WERI-Rb-1 (cell line): ENCODE data around the gene LRRC61.

Experiments used
- DNase-seq: peaks from one replicate; pipeline ENCODE4 v3.0.0-alpha.2; 2020
- H3K27ac ChIP-seq: fragments of 250-450 bp; sonication (Bioruptor Pico); 2 replicates; pipeline ENCODE4 v1.5.1; 2020; ENCODE audit warnings: mild to moderate bottlenecking, moderate library complexity
- H3K27me3 ChIP-seq: fragments of 250-450 bp; sonication (Bioruptor Pico); 2 replicates; pipeline ENCODE4 v1.5.1; 2021; ENCODE audit warnings: mild to moderate bottlenecking, low read depth, moderate library complexity; ENCODE audit not compliant: insufficient read depth, severe bottlenecking
- H3K36me3 ChIP-seq: fragments of 250-450 bp; sonication (Bioruptor Pico); 2 replicates; pipeline ENCODE4 v1.5.1; 2020; ENCODE audit warnings: mild to moderate bottlenecking, moderate library complexity
- H3K4me3 ChIP-seq: 2 replicates; pipeline ENCODE4 v1.5.1; 2011; ENCODE audit warnings: low read depth, mild to moderate bottlenecking, control low read depth, low read length
- H3K9me3 ChIP-seq: fragments of 250-450 bp; sonication (Bioruptor Pico); 2 replicates; pipeline ENCODE4 v1.5.1; 2021; ENCODE audit warnings: mild to moderate bottlenecking, moderate library complexity; ENCODE audit not compliant: severe bottlenecking
- TF ChIP-seq, protein P1 (sequence below): IDR thresholded peaks from 2 replicates; pipeline ENCODE4 v1.5.1; 2011; ENCODE audit warnings: low read depth, mild to moderate bottlenecking, control low read depth, inconsistent platforms, low read length

LRRC61 gene

GRCh38 chr7:150334108-150334507, 11.0 kb downstream of the LRRC61 start:
- H3K27ac ChIP-seq, result no peak overlapping the region
- peaks cover 46% of the 10 kb centered on the region for H3K36me3 ChIP-seq
- no peaks in the 10 kb centered on the region for H3K27me3 ChIP-seq

GRCh38 chr7:150335108-150335773, 12.1 kb downstream of the LRRC61 start:
- H3K4me3 ChIP-seq, result no peak overlapping the region
- TF ChIP-seq, protein P1, sequence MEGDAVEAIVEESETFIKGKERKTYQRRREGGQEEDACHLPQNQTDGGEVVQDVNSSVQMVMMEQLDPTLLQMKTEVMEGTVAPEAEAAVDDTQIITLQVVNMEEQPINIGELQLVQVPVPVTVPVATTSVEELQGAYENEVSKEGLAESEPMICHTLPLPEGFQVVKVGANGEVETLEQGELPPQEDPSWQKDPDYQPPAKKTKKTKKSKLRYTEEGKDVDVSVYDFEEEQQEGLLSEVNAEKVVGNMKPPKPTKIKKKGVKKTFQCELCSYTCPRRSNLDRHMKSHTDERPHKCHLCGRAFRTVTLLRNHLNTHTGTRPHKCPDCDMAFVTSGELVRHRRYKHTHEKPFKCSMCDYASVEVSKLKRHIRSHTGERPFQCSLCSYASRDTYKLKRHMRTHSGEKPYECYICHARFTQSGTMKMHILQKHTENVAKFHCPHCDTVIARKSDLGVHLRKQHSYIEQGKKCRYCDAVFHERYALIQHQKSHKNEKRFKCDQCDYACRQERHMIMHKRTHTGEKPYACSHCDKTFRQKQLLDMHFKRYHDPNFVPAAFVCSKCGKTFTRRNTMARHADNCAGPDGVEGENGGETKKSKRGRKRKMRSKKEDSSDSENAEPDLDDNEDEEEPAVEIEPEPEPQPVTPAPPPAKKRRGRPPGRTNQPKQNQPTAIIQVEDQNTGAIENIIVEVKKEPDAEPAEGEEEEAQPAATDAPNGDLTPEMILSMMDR, result no peak
- H3K36me3 ChIP-seq, result peaks cover 34% of the 10 kb centered on the region
- no peaks in the 10 kb centered on the region for H3K27me3 ChIP-seq
- H3K27ac ChIP-seq, result no peak overlapping the region
- no peaks in the 10 kb centered on the region for H3K9me3 ChIP-seq
- no peak for DNase-seq

More at GRCh38 chr7:150334108-150334507, 11.0 kb downstream of the LRRC61 start:
- no peak for DNase-seq
- Histone ChIP-seq H3K4me3 (no peak overlapping the region), H3K9me3 (no peaks in the 10 kb centered on the region)
- TF ChIP-seq, protein P1, result no peak

DNA sequence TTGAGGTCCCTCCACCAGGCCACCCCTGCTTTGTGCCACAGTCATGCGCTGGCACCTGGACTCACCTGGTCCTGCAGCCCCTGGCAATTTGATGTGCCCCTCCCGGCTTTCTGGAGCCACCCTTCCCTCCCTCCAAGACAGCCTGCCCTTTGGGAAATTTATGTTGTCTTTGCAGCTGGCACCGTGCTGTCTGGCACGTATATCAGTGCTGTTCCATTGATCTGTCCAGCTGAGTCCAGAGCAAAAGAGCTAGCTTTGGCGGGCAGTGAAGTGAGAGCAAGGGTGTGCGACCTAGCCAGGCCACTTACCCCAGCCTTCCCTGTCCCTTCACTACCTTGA, 12.6 kb downstream of the LRRC61 start:
- H3K27ac ChIP-seq, result no peak overlapping the region; the same call in 1 of the 2 replicates
- TF ChIP-seq, protein P1, result no peak
- H3K27me3 ChIP-seq, result no peaks in the 10 kb centered on the region

GRCh38 chr7:150336746-150337145, 13.6 kb downstream of the LRRC61 start:
- DNase-seq, result no peak
- H3K27me3 ChIP-seq, result no peaks in the 10 kb centered on the region
- H3K9me3 ChIP-seq, result no peaks in the 10 kb centered on the region
- TF ChIP-seq, protein P1, result no peak
- H3K36me3 ChIP-seq, result peaks cover 23% of the 10 kb centered on the region
- no peak overlapping the region for H3K4me3 ChIP-seq
- no peak overlapping the region for H3K27ac ChIP-seq

More for the DNA sequence above, 12.6 kb downstream of the LRRC61 start:
- Histone ChIP-seq H3K36me3 (peaks cover 29% of the 10 kb centered on the region), H3K4me3 (no peak overlapping the region), H3K9me3 (no peaks in the 10 kb centered on the region)
- DNase-seq, result no peak

GRCh38 chr7:150337179-150337578, 14.0 kb downstream of the LRRC61 start:
- Histone ChIP-seq H3K36me3 (peaks cover 18% of the 10 kb centered on the region), H3K4me3 (no peak overlapping the region), H3K27me3 (no peaks in the 10 kb centered on the region), H3K27ac (no peak overlapping the region), H3K9me3 (no peaks in the 10 kb centered on the region)
- no peak for DNase-seq
- TF ChIP-seq, protein P1, result no peak

- H3K4me3 ChIP-seq, result no peak overlapping the region
- H3K36me3 ChIP-seq, result peaks cover 16% of the 10 kb centered on the region
- TF ChIP-seq, protein P1, result no peak
- H3K27me3 ChIP-seq, result no peaks in the 10 kb centered on the region
- H3K9me3 ChIP-seq, result no peaks in the 10 kb centered on the region
- no peak overlapping the region for H3K27ac ChIP-seq
- DNase-seq, result no peak
Observed at GRCh38 chr7:150337659-150338081, 14.5 kb downstream of the LRRC61 start.
